Measurements from ENCODE around the gene RAB34. TPM values are rescaled to one million over a fixed set of nuclear protein-coding genes. Genes with fewer than 3 reads are reported as not detected.

Gene RAB34
- total and polyA plus RNA-seq, 2 donors (not counting 3 experiments of a cell fraction or from before 2014, with no cell fraction given): 62.3 to 113 TPM

DNA sequence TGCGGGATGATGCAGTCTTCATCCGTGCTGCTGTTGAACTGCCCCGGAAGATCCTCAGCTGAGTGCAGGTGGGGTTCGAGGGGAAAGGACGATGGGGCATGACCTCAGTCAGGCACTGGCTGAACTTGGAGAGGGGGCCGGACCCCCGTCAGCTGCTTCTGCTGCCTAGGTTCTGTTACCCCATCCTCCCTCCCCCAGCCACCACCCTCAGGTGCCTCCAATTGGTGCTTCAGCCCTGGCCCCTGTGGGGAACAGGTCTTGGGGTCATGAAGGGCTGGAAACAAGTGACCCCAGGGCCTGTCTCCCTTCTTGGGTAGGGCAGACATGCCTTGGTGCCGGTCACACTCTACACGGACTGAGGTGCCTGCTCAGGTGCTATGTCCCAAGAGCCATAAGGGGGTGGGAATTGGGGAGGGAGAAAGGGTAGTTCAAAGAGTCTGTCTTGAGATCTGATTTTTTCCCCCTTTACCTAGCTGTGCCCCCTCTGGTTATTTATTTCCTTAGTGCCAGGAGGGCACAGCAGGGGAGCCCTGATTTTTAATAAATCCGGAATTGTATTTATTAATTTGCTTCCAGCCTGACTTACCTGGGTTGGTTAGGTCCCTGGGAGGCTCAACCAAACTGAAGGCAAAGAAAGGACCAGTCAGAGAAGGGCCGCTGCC is 32.0 kb upstream of the RAB34 start:
- intact Hi-C loops (cut with micrococcal nuclease): loop anchor here (1.0 kb wide), 2 partner anchors 22 to 102 kb away; no protein-coding TSS in a partner anchor
- POLR2A ChIA-PET: interaction anchor here (6.3 kb wide), 1 partner anchor 23 kb away, joined by 45 read pairs; the partner anchor contains the start of genes NEK8 and TLCD1
- dilution Hi-C loops (cut with MboI; ENCODE audit: extremely low pct_ligation_motif_present, low sequenced_read_pairs): no loop called here
- H3K9me1 ChIP-seq (replicated peaks; ENCODE audit: control insufficient read depth, extremely low read depth, insufficient read depth, low read length): no peaks in the 10 kb centered on the region
- H3K36me3 ChIP-seq (ENCODE audit: control insufficient read depth in 2 of 2, extremely low read depth in 1 of 2, insufficient read depth in 2 of 2, low read length in 2 of 2): peaks cover 4 to 20% of the 10 kb centered on the region in 2 experiments
- H3K4me2 ChIP-seq (ENCODE audit: insufficient read depth, low read length): no peak overlapping the region
- H3K27me3 ChIP-seq (ENCODE audit: control insufficient read depth in 2 of 2, insufficient read depth in 2 of 2, low read length in 2 of 2): no peaks in the 10 kb centered on the region
- H3K9ac ChIP-seq (replicated peaks; ENCODE audit: extremely low read depth, insufficient read depth, low read length): no peak overlapping the region
- no peak for FAIRE-seq
- CTCF ChIA-PET: interaction anchor here (0.6 to 16.6 kb wide), 26 partner anchors 11 to 368 kb away, joined by 3 to 602 read pairs (median 4); partner anchors contain the start of genes BLTP2, FAM222B, NEK8 and RPL23A
- no peak for DNase-seq (ENCODE audit: low read depth, low spot score)
- no TSS peak for BruUV-seq (replicated peaks)
- peaks cover 24% of the 10 kb centered on the region for H3K79me2 ChIP-seq (ENCODE audit: control insufficient read depth, insufficient read depth, low read length)
- H4K20me1 ChIP-seq (replicated peaks; ENCODE audit: control insufficient read depth, extremely low read depth, insufficient read depth, low read length): no peaks in the 10 kb centered on the region
- TF ChIP-seq, protein P1, sequence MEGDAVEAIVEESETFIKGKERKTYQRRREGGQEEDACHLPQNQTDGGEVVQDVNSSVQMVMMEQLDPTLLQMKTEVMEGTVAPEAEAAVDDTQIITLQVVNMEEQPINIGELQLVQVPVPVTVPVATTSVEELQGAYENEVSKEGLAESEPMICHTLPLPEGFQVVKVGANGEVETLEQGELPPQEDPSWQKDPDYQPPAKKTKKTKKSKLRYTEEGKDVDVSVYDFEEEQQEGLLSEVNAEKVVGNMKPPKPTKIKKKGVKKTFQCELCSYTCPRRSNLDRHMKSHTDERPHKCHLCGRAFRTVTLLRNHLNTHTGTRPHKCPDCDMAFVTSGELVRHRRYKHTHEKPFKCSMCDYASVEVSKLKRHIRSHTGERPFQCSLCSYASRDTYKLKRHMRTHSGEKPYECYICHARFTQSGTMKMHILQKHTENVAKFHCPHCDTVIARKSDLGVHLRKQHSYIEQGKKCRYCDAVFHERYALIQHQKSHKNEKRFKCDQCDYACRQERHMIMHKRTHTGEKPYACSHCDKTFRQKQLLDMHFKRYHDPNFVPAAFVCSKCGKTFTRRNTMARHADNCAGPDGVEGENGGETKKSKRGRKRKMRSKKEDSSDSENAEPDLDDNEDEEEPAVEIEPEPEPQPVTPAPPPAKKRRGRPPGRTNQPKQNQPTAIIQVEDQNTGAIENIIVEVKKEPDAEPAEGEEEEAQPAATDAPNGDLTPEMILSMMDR (IDR thresholded peaks at IDR 0.05; ENCODE audit: extremely low read depth in 1 of 2, insufficient read depth in 1 of 2, low read depth in 1 of 2, low read length in 2 of 2): no peak
- no peak for TF ChIP-seq EZH2 (IDR thresholded peaks at IDR 0.05; ENCODE audit: borderline replicate concordance, low read depth, low read length, severe bottlenecking)
- TF ChIP-seq MYC (IDR thresholded peaks at IDR 0.05; ENCODE audit: low read depth, low read length): no peak
- TF ChIP-seq POLR2A (IDR thresholded peaks at IDR 0.05; ENCODE audit: low read depth, low read length): no peak
- TF ChIP-seq, protein P2, sequence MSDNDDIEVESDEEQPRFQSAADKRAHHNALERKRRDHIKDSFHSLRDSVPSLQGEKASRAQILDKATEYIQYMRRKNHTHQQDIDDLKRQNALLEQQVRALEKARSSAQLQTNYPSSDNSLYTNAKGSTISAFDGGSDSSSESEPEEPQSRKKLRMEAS (IDR thresholded peaks at IDR 0.05; ENCODE audit: insufficient read depth, insufficient read length): no peak
- no peak for TF ChIP-seq JUN (IDR thresholded peaks at IDR 0.05; ENCODE audit: borderline replicate concordance, insufficient read depth, insufficient read length, low read depth)
- TF ChIP-seq POLR2AphosphoS5 (IDR thresholded peaks at IDR 0.05; ENCODE audit: insufficient read depth, low read depth, low read length): no peak
- TF ChIP-seq GATA2 (IDR thresholded peaks at IDR 0.05; ENCODE audit: insufficient read depth, insufficient read length, low read depth, low read length): no peak
- TF ChIP-seq FOS (IDR thresholded peaks at IDR 0.05; ENCODE audit: borderline replicate concordance, insufficient read depth, low read length): no peak
- no peak overlapping the region for H3K27ac ChIP-seq (ENCODE audit: insufficient read depth, low read depth, low read length)
- no peak overlapping the region for H2AFZ ChIP-seq (ENCODE audit: low read depth, low read length)
- H3K4me3 ChIP-seq (replicated peaks in 1 of 3; ENCODE audit: insufficient read depth in 1 of 3, low read depth in 1 of 3, low read length in 3 of 3): no peak overlapping the region
- H3K4me1 ChIP-seq (ENCODE audit: control insufficient read depth, extremely low read depth, insufficient read depth, low read length): peaks cover 23% of the 10 kb centered on the region
- no peaks in the 10 kb centered on the region for H3K9me3 ChIP-seq (replicated peaks; ENCODE audit: control insufficient read depth, insufficient read depth, low read length)

Data from endothelial cell of umbilical vein (primary cell).